ENCODE results near the gene ZNF554.
"Not testable (repeated sequence)": the region's sequence is repeated elsewhere in the genome, so short reads cannot be mapped to it uniquely, and the experiment has no call there.

ZNF554 gene

GRCh38 chr19:2790194-2790556, 29.5 kb upstream of the ZNF554 start:
- FAIRE-seq (no peak), DNase-seq (ENCODE audit: insufficient read length, low spot score) (no peak)
- TF ChIP-seq SPI1 (IDR thresholded peaks at IDR 0.05; ENCODE audit: low read depth, low read length) = no peak
- TF ChIP-seq POU2F2 (IDR thresholded peaks at IDR 0.05; ENCODE audit: low read depth, low read length) = no peak
- no peak for TF ChIP-seq POLR2A (IDR thresholded peaks at IDR 0.05; ENCODE audit: low read depth, low read length)
- no peak for TF ChIP-seq POLR2AphosphoS5 (IDR thresholded peaks at IDR 0.05; ENCODE audit: low read depth, low read length)
- no peak for TF ChIP-seq TAF1 (IDR thresholded peaks at IDR 0.05; ENCODE audit: low read depth, low read length)
- no peak for TF ChIP-seq PAX5 (IDR thresholded peaks at IDR 0.05; ENCODE audit: insufficient read depth, low read length, severe bottlenecking)

- no peak for TF ChIP-seq PAX5 (IDR thresholded peaks at IDR 0.05; ENCODE audit: insufficient read depth, low read length, severe bottlenecking)
- no peak for TF ChIP-seq TAF1 (IDR thresholded peaks at IDR 0.05; ENCODE audit: low read depth, low read length)
- TF ChIP-seq POU2F2 (IDR thresholded peaks at IDR 0.05; ENCODE audit: low read depth, low read length) = no peak
- no peak for TF ChIP-seq POLR2AphosphoS5 (IDR thresholded peaks at IDR 0.05; ENCODE audit: low read depth, low read length)
- no peak for TF ChIP-seq SPI1 (IDR thresholded peaks at IDR 0.05; ENCODE audit: low read depth, low read length)
- no peak; the same call in none of the 2 replicates for TF ChIP-seq POLR2A (IDR thresholded peaks at IDR 0.05; ENCODE audit: low read depth, low read length)
- FAIRE-seq = no peak
- no peak for DNase-seq (ENCODE audit: insufficient read length, low spot score)
These were observed 29.0 kb upstream of the ZNF554 start for GRCh38 chr19:2790557-2791271.

- no peak for TF ChIP-seq POLR2A (IDR thresholded peaks at IDR 0.05; ENCODE audit: low read depth, low read length)
- TF ChIP-seq POLR2AphosphoS5 (IDR thresholded peaks at IDR 0.05; ENCODE audit: low read depth, low read length) = no peak
- no peak for TF ChIP-seq POU2F2 (IDR thresholded peaks at IDR 0.05; ENCODE audit: low read depth, low read length)
- no peak for TF ChIP-seq PAX5 (IDR thresholded peaks at IDR 0.05; ENCODE audit: insufficient read depth, low read length, severe bottlenecking)
- TF ChIP-seq TAF1 (IDR thresholded peaks at IDR 0.05; ENCODE audit: low read depth, low read length) = no peak
- no peak for TF ChIP-seq SPI1 (IDR thresholded peaks at IDR 0.05; ENCODE audit: low read depth, low read length)
- FAIRE-seq = no peak
These were observed 28.2 kb upstream of the ZNF554 start for GRCh38 chr19:2791440-2791839.

GRCh38 chr19:2791876-2792275, 27.8 kb upstream of the ZNF554 start:
- TF ChIP-seq POU2F2 (IDR thresholded peaks at IDR 0.05; ENCODE audit: low read depth, low read length) (no peak), POLR2A (IDR thresholded peaks at IDR 0.05; ENCODE audit: low read depth, low read length) (no peak), SPI1 (IDR thresholded peaks at IDR 0.05; ENCODE audit: low read depth, low read length) (no peak), TAF1 (IDR thresholded peaks at IDR 0.05; ENCODE audit: low read depth, low read length) (no peak), PAX5 (IDR thresholded peaks at IDR 0.05; ENCODE audit: insufficient read depth, low read length, severe bottlenecking) (no peak), POLR2AphosphoS5 (IDR thresholded peaks at IDR 0.05; ENCODE audit: low read depth, low read length) (no peak)
- no peak for DNase-seq (ENCODE audit: insufficient read length, low spot score)
- FAIRE-seq = no peak

More at GRCh38 chr19:2791440-2791839, 28.2 kb upstream of the ZNF554 start:
- no peak for DNase-seq (ENCODE audit: insufficient read length, low spot score)

- not testable (repeated sequence) for FAIRE-seq; DNase-seq (ENCODE audit: insufficient read length, low spot score)
These were observed 27.0 kb upstream of the ZNF554 start for GRCh38 chr19:2792666-2793065.

GRCh38 chr19:2793126-2793525, 26.5 kb upstream of the ZNF554 start:
- TF ChIP-seq PAX5 (IDR thresholded peaks at IDR 0.05; ENCODE audit: insufficient read depth, low read length, severe bottlenecking) (no peak), POU2F2 (IDR thresholded peaks at IDR 0.05; ENCODE audit: low read depth, low read length) (no peak), POLR2A (IDR thresholded peaks at IDR 0.05; ENCODE audit: low read depth, low read length) (no peak), TAF1 (IDR thresholded peaks at IDR 0.05; ENCODE audit: low read depth, low read length) (no peak), SPI1 (IDR thresholded peaks at IDR 0.05; ENCODE audit: low read depth, low read length) (no peak), POLR2AphosphoS5 (IDR thresholded peaks at IDR 0.05; ENCODE audit: low read depth, low read length) (no peak)
- FAIRE-seq (no peak), DNase-seq (ENCODE audit: insufficient read length, low spot score) (no peak)

- FAIRE-seq = no peak
- TF ChIP-seq POLR2A (IDR thresholded peaks at IDR 0.05; ENCODE audit: low read depth, low read length) = no peak
- TF ChIP-seq SPI1 (IDR thresholded peaks at IDR 0.05; ENCODE audit: low read depth, low read length) = no peak
- TF ChIP-seq POLR2AphosphoS5 (IDR thresholded peaks at IDR 0.05; ENCODE audit: low read depth, low read length) = no peak
- TF ChIP-seq POU2F2 (IDR thresholded peaks at IDR 0.05; ENCODE audit: low read depth, low read length) = no peak
- TF ChIP-seq TAF1 (IDR thresholded peaks at IDR 0.05; ENCODE audit: low read depth, low read length) = no peak
- TF ChIP-seq PAX5 (IDR thresholded peaks at IDR 0.05; ENCODE audit: insufficient read depth, low read length, severe bottlenecking) = no peak
- no peak for DNase-seq (ENCODE audit: insufficient read length, low spot score)
These were observed 26.1 kb upstream of the ZNF554 start for GRCh38 chr19:2793577-2793976.

GRCh38 chr19:2795827-2796658, 23.6 kb upstream of the ZNF554 start:
- TF ChIP-seq TAF1 (IDR thresholded peaks at IDR 0.05; ENCODE audit: low read depth, low read length) (no peak), POU2F2 (IDR thresholded peaks at IDR 0.05; ENCODE audit: low read depth, low read length) (no peak)
- DNase-seq (ENCODE audit: insufficient read length, low spot score) (no peak), FAIRE-seq (no peak)

GRCh38 chr19:2796659-2797266, 22.9 kb upstream of the ZNF554 start:
- FAIRE-seq = no peak
- DNase-seq (ENCODE audit: insufficient read length, low spot score) = no peak
- TF ChIP-seq PAX5 (IDR thresholded peaks at IDR 0.05; ENCODE audit: insufficient read depth, low read length, severe bottlenecking) = no peak
- TF ChIP-seq POLR2AphosphoS5 (IDR thresholded peaks at IDR 0.05; ENCODE audit: low read depth, low read length) = no peak
- TF ChIP-seq TAF1 (IDR thresholded peaks at IDR 0.05; ENCODE audit: low read depth, low read length) = no peak
- TF ChIP-seq SPI1 (IDR thresholded peaks at IDR 0.05; ENCODE audit: low read depth, low read length) = no peak
- no peak for TF ChIP-seq POLR2A (IDR thresholded peaks at IDR 0.05; ENCODE audit: low read depth, low read length)
- TF ChIP-seq POU2F2 (IDR thresholded peaks at IDR 0.05; ENCODE audit: low read depth, low read length) = no peak

Measured in GM12891 (cell line).